22Rv1 (cell line): ENCODE measurements around the gene SMURF2.

Experiments
- CTCF ChIP-seq: fragments of 450-650 bp; IDR thresholded peaks from 2 replicates; pipeline ENCODE4 v1.5.1; 2017; ENCODE audit warnings: mild to moderate bottlenecking
- ZFX ChIP-seq: fragments of 450-650 bp; IDR thresholded peaks from 2 replicates; pipeline ENCODE4 v1.6.1; 2017; ENCODE audit warnings: antibody characterized with exemption, borderline replicate concordance

- TF ChIP-seq CTCF (no peak), ZFX (no peak)
Observed at GRCh38 chr17:64520359-64520758, 141.7 kb downstream of the SMURF2 start.
